Suprapubic skin (tissue), 4 donors: ENCODE measurements around the gene WDR36.

ENCODE experiments used
- CTCF ChIP-seq, 2 donors: fragments of 200-600 bp in 1 of 2; fragments of 450-650 bp in 1 of 2; sonication (generic) in 1 of 2; IDR thresholded peaks; one replicate each; pipeline ENCODE4 v1.5.1; 2016 to 2019; ENCODE audit warnings: antibody characterized with exemption in 2 of 2, mild to moderate bottlenecking in 1 of 2, moderate library complexity in 1 of 2
- EP300 ChIP-seq: sonication (generic); formaldehyde crosslinking; IDR thresholded peaks from one replicate; pipeline ENCODE4 v1.6.1; 2017; ENCODE audit warnings: antibody characterized with exemption
- POLR2A ChIP-seq, 2 donors: fragments of 450-650 bp; IDR thresholded peaks; one replicate each; pipeline ENCODE4 v1.6.1; 2017; ENCODE audit warnings: antibody characterized with exemption in 2 of 2, mild to moderate bottlenecking in 2 of 2, moderate library complexity in 2 of 2
- POLR2AphosphoS5 ChIP-seq, 3 donors: sonication (generic); formaldehyde crosslinking; IDR thresholded peaks; one replicate each; pipeline ENCODE4 v1.6.1; 2017; ENCODE audit warnings: antibody characterized with exemption in 3 of 3

DNA sequence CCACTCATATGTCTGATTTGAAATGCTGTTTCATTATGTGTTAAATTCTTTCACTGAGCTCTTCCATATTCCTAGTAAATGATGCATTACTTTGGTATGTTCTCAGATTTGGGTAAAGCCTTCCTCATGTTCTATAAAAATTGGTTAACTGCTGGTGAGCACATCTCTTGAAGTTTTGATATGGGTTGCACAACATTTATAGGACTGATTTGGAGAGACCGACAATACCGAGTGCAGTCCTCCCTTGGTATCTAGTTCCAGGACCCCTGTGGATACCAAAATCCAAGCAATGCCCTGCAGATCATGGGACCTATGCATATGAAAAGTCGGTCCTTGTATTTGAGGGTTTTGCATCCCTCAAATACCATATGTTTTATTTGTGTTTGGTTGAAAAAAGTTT, 37.8 kb downstream of the WDR36 start:
- no peak for TF ChIP-seq POLR2AphosphoS5 (IDR thresholded peaks at IDR 0.05)
- no peak for TF ChIP-seq CTCF (IDR thresholded peaks at IDR 0.05)
- no peak for TF ChIP-seq POLR2A (IDR thresholded peaks at IDR 0.05)
- TF ChIP-seq EP300: no peak
